HCT116 (cell line): ENCODE results near the gene UBE3C. TPM values are rescaled to one million over a fixed set of nuclear protein-coding genes. Genes with fewer than 3 reads are reported as not detected.

Experiments
- ATAC-seq: fragments of 200-7000 bp; cut with Tn5 transposase; 2 replicates; pipeline ENCODE4 v1.9.1; 2020; ENCODE audit warnings: mild to moderate bottlenecking, moderate library complexity
- BruUV-seq: library from RNA; stranded (reverse); fragments of 400-500 nt; replicated peaks from 2 replicates; lab custom pipeline; 2021; lab: Mats Ljungman, UMichigan
- CTCF ChIA-PET: fragments of 300-600 bp; sonication (Branson Sonifier 250); formaldehyde crosslinking; loops from one replicate; lab custom pipeline; 2021; ENCODE audit warnings: antibody characterized with exemption; lab: Charles Lee
- POLR2A ChIA-PET: fragments of 300-600, 350-600 bp; sonication (Branson Sonifier 250); formaldehyde crosslinking; loops from one replicate; lab custom pipeline; 2021; ENCODE audit warnings: antibody characterized with exemption; lab: Charles Lee
- RAD21 ChIA-PET, 2 experiments: fragments of 300-600 bp; sonication (Branson Sonifier 250); formaldehyde crosslinking; loops; one replicate each; lab custom pipeline; 2023; ENCODE audit warnings: low total read pairs in 2 of 2; ENCODE audit not compliant: uncharacterized antibody in 2 of 2, unreplicated experiment in 2 of 2, low non-redundant PET in 1 of 2; lab: Charles Lee
- DNase-seq: peaks from one replicate; pipeline ENCODE4 v3.0.0-alpha.2; 2010; ENCODE audit warnings: low read depth, low spot score
- H2AFZ ChIP-seq: fragments of 200-600 bp; shearing (Covaris generic), sonication (generic); 2 replicates; pipeline ENCODE4 v1.6.1; 2017; ENCODE audit warnings: low read depth, mixed run types, mixed read lengths, antibody characterized with exemption, low read length; ENCODE audit not compliant: poor library complexity, severe bottlenecking
- H3K27ac ChIP-seq: 2 replicates; pipeline ENCODE4 v1.5.1; 2012; ENCODE audit warnings: low read depth, low read length
- H3K27me3 ChIP-seq: fragments of 200-600 bp; sonication (generic); 2 replicates; pipeline ENCODE4 v1.6.1; 2016; ENCODE audit warnings: mixed run types, low read length, mixed read lengths; ENCODE audit not compliant: insufficient read depth
- H3K36me3 ChIP-seq, 2 experiments: fragments of 200-500 bp in 1 of 2; fragments of 200-600 bp in 1 of 2; sonication (Bioruptor generic) in 1 of 2; sonication (generic) in 1 of 2; 2 replicates each; pipeline versions ENCODE4 v1.5.1 to v1.6.1; 2014 to 2016; ENCODE audit warnings: low read length in 2 of 2, inconsistent platforms in 1 of 2, mixed read lengths in 1 of 2, mixed run types in 1 of 2; ENCODE audit not compliant: insufficient read depth in 2 of 2, control insufficient read depth in 1 of 2
- H3K4me1 ChIP-seq, 2 experiments: fragments of 200-600 bp in 1 of 2; sonication (generic) in 1 of 2; 2 replicates each; pipeline versions ENCODE4 v1.5.1 to v1.6.1; 2012 to 2017; ENCODE audit warnings: low read length in 2 of 2, inconsistent platforms in 1 of 2, mild to moderate bottlenecking in 1 of 2, mixed read lengths in 1 of 2, mixed run types in 1 of 2, moderate library complexity in 1 of 2; ENCODE audit not compliant: insufficient read depth in 2 of 2, control insufficient read depth in 1 of 2
- H3K4me2 ChIP-seq: fragments of 200-600 bp; sonication (generic); 2 replicates; pipeline ENCODE4 v1.6.1; 2017; ENCODE audit warnings: mixed run types, low read length, mixed read lengths
- H3K4me3 ChIP-seq, 2 experiments: fragments of 200-600 bp in 1 of 2; sonication (generic) in 1 of 2; replicated peaks in 1 of 2; 2 replicates each; pipeline ENCODE4 v1.5.1; 2011 to 2016; ENCODE audit warnings: low read length in 2 of 2, control low read depth in 1 of 2, low read depth in 1 of 2, mild to moderate bottlenecking in 1 of 2, mixed read lengths in 1 of 2, mixed run types in 1 of 2
- H3K79me2 ChIP-seq: fragments of 200-600 bp; sonication (generic); 2 replicates; pipeline ENCODE4 v1.6.1; 2017; ENCODE audit warnings: mild to moderate bottlenecking, mixed run types, low read length, moderate library complexity, mixed read lengths; ENCODE audit not compliant: insufficient read depth
- H3K9ac ChIP-seq: fragments of 200-600 bp; sonication (generic); 2 replicates; pipeline ENCODE4 v1.6.1; 2016; ENCODE audit warnings: low read length, mixed read lengths
- H3K9me2 ChIP-seq: fragments of 200-600 bp; sonication (generic), shearing (Covaris generic); 2 replicates; pipeline ENCODE4 v1.6.1; 2017; ENCODE audit warnings: mixed run types, mild to moderate bottlenecking, moderate library complexity; ENCODE audit not compliant: insufficient read depth
- H3K9me3 ChIP-seq, 2 experiments: fragments of 200-500 bp in 1 of 2; fragments of 200-600 bp in 1 of 2; sonication (Bioruptor generic) in 1 of 2; sonication (generic) in 1 of 2; 2 replicates each; pipeline ENCODE4 v1.6.1; 2014 to 2017; ENCODE audit warnings: low read length in 2 of 2, mixed read lengths in 2 of 2, inconsistent platforms in 1 of 2, low read depth in 1 of 2, mild to moderate bottlenecking in 1 of 2, mixed run types in 1 of 2, moderate library complexity in 1 of 2; ENCODE audit not compliant: control insufficient read depth in 1 of 2, insufficient read depth in 1 of 2
- H4K20me1 ChIP-seq: fragments of 200-600 bp; sonication (generic), shearing (Covaris generic); 2 replicates; pipeline ENCODE4 v1.6.1; 2017; ENCODE audit warnings: mixed run types, mild to moderate bottlenecking, moderate library complexity; ENCODE audit not compliant: insufficient read depth
- CBX3 ChIP-seq: IDR thresholded peaks from 2 replicates; pipeline ENCODE4 v1.6.1; 2012; ENCODE audit warnings: low read depth
- CEBPB ChIP-seq: IDR thresholded peaks from 2 replicates; pipeline ENCODE4 v1.6.1; 2012; ENCODE audit warnings: low read depth
- EGR1 ChIP-seq: IDR thresholded peaks from 2 replicates; pipeline ENCODE4 v1.6.1; 2012; ENCODE audit warnings: low read depth
- ELF1 ChIP-seq: IDR thresholded peaks from 2 replicates; pipeline ENCODE4 v1.6.1; 2012; ENCODE audit warnings: low read depth, borderline replicate concordance
- FOSL1 ChIP-seq: IDR thresholded peaks from 2 replicates; pipeline ENCODE4 v1.6.1; 2012; ENCODE audit warnings: low read depth
- RAD21 ChIP-seq: IDR thresholded peaks from 2 replicates; pipeline ENCODE4 v1.6.1; 2012; ENCODE audit warnings: low read depth, mild to moderate bottlenecking
- SP1 ChIP-seq: IDR thresholded peaks from 2 replicates; pipeline ENCODE4 v1.6.1; 2012; ENCODE audit warnings: low read depth
- SRF ChIP-seq: IDR thresholded peaks from 2 replicates; pipeline ENCODE4 v1.6.1; 2012; ENCODE audit warnings: low read depth
- TCF7L2 ChIP-seq: IDR thresholded peaks from 2 replicates; pipeline ENCODE4 v1.7.0; 2011; ENCODE audit warnings: borderline replicate concordance, inconsistent platforms; ENCODE audit not compliant: insufficient read depth, insufficient read length; ENCODE audit errors: extremely low read depth
- YY1 ChIP-seq: IDR thresholded peaks from 2 replicates; pipeline ENCODE4 v1.6.1; 2011; ENCODE audit warnings: low read length, low read depth, moderate library complexity, mild to moderate bottlenecking; ENCODE audit not compliant: insufficient replicate concordance; ENCODE audit errors: extremely low read depth
- ZBTB33 ChIP-seq: IDR thresholded peaks from 2 replicates; pipeline ENCODE4 v1.6.1; 2011; ENCODE audit warnings: mild to moderate bottlenecking, low read length, moderate library complexity; ENCODE audit not compliant: insufficient replicate concordance; ENCODE audit errors: extremely low read depth
- intact Hi-C: fragments of 100-400 bp; cut with micrococcal nuclease; formaldehyde crosslinking; loops from 2 replicates; pipeline ENCODE4 v1.10.0; 2022
- total RNA-seq: library from RNA; stranded (reverse); gene quantifications from one replicate; pipeline ENCODE4 v1.2.1, GENCODE V29; 2021; ENCODE audit not compliant: unreplicated experiment

Gene UBE3C
- total RNA-seq, 1 experiment from 2014 or later, result 68.3 TPM

GRCh38 chr7:157138424-157139110, at the start of gene UBE3C (continued):
- TF ChIP-seq YY1, result peak; percentile 88
- TF ChIP-seq CBX3, result peak; percentile 77

GRCh38 chr7:157089100-157089610, 49.6 kb upstream of the UBE3C start:
- no peak overlapping the region for H3K9ac ChIP-seq
- H3K79me2 ChIP-seq, result no peaks in the 10 kb centered on the region
- H3K4me1 ChIP-seq, result no peaks in the 10 kb centered on the region
- ChIA-PET POLR2A (no interaction called here), CTCF (no interaction called here), RAD21 (no interaction called here)
- TF ChIP-seq EGR1 (no peak), TCF7L2 (no peak), RAD21 (no peak), YY1 (no peak), ZBTB33 (no peak), SRF (no peak), ELF1 (no peak), FOSL1 (no peak), CEBPB (no peak), SP1 (no peak)
- H3K9me2 ChIP-seq, result no peaks in the 10 kb centered on the region
- no peak overlapping the region for H3K27ac ChIP-seq
- ATAC-seq (no peak), DNase-seq (no peak)
- no peak overlapping the region for H3K4me2 ChIP-seq
- H2AFZ ChIP-seq, result no peak overlapping the region
- H3K4me3 ChIP-seq, result no peak overlapping the region
- no peaks in the 10 kb centered on the region for H4K20me1 ChIP-seq
- intact Hi-C loops, result no loop called here
- no TSS peak for BruUV-seq
- peaks cover 0 to 9% of the 10 kb centered on the region in 2 experiments; a peak in 1 of 4 replicates for H3K9me3 ChIP-seq
- H3K27me3 ChIP-seq, result 0 out of 2 replicates have a peak, but pooled peaks cover 4% of the 10 kb centered on the region
- no peaks in the 10 kb centered on the region for H3K36me3 ChIP-seq
